A549 (cell line): Measurements from ENCODE around the gene ALDH1B1. TPM values are rescaled to one million over a fixed set of nuclear protein-coding genes. Genes with fewer than 3 reads are reported as not detected.

Experiments
- ATAC-seq, 2 experiments: fragments of 200-7000 bp in 1 of 2; fragments of >200 bp in 1 of 2; cut with Nextera tagmentation in 1 of 2; cut with Tn5 transposase in 1 of 2; 3 replicates each; pipeline versions ENCODE4 v1.8.0 to v1.9.1; 2018 to 2020; ENCODE audit warnings: mild to moderate bottlenecking in 1 of 2, moderate library complexity in 1 of 2
- CTCF ChIA-PET: fragments of 300-600 bp; sonication (Branson Sonifier 250); formaldehyde crosslinking; extraction: SDS; loops from one replicate; lab custom pipeline; 2021; ENCODE audit warnings: antibody characterized with exemption, inconsistent platforms; lab: Yijun Ruan, JAX
- POLR2A ChIA-PET: fragments of 350-600 bp; formaldehyde crosslinking; extraction: SDS; loops from one replicate; lab custom pipeline; 2021; ENCODE audit warnings: antibody characterized with exemption, inconsistent platforms; lab: Yijun Ruan, JAX
- DNase-seq, 2 experiments: peaks; one replicate each; pipeline versions ENCODE4 v3.0.0 to v3.0.0-alpha.2; 2011 to 2016; ENCODE audit warnings: low read depth in 1 of 2, low spot score in 1 of 2
- FAIRE-seq: peaks from 2 replicates; lab custom pipeline; 2011; peaks lifted over from hg19 to GRCh38; lab: Jason Lieb, UNC
- H3K27ac ChIP-seq, 2 experiments: fragments of >200 bp; sonication (Bioruptor Twin); formaldehyde crosslinking; 3 replicates each; pipeline ENCODE4 v1.5.1; 2016 to 2017
- H3K4me1 ChIP-seq: fragments of >200 bp; sonication (Bioruptor Twin); formaldehyde crosslinking; 3 replicates; pipeline ENCODE4 v1.6.1; 2016
- H3K4me2 ChIP-seq: fragments of >200 bp; sonication (Bioruptor Twin); formaldehyde crosslinking; 3 replicates; pipeline ENCODE4 v1.6.1; 2016
- H3K4me3 ChIP-seq: fragments of >200 bp; sonication (Bioruptor Twin); formaldehyde crosslinking; 3 replicates; pipeline ENCODE4 v1.5.1; 2016
- H3K9me3 ChIP-seq: fragments of >200 bp; sonication (Bioruptor Twin); formaldehyde crosslinking; 3 replicates; pipeline ENCODE4 v1.6.1; 2016
- CBX2 ChIP-seq: fragments of 200-600 bp; sonication (generic); IDR thresholded peaks from 2 replicates; pipeline ENCODE4 v1.6.1; 2016; ENCODE audit warnings: low read depth, mild to moderate bottlenecking, borderline replicate concordance
- CEBPB ChIP-seq, 2 experiments: fragments of >200 bp in 1 of 2; sonication (Bioruptor Twin) in 1 of 2; formaldehyde crosslinking in 1 of 2; IDR thresholded peaks; 2 replicates each; pipeline ENCODE4 v1.6.1; 2012 to 2016
- EP300 ChIP-seq, 2 experiments: fragments of >200 bp; sonication (Bioruptor Twin); formaldehyde crosslinking; IDR thresholded peaks; 2 replicates in 1 of 2; 3 replicates in 1 of 2; pipeline ENCODE4 v1.6.1; 2016 to 2017
- GATA3 ChIP-seq: IDR thresholded peaks from 2 replicates; pipeline ENCODE4 v1.6.1; 2012; ENCODE audit warnings: borderline replicate concordance
- JUNB ChIP-seq: fragments of >200 bp; sonication (Bioruptor Twin); formaldehyde crosslinking; IDR thresholded peaks from 2 replicates; pipeline ENCODE4 v1.6.1; 2016
- MAZ ChIP-seq: fragments of 150-350 bp; IDR thresholded peaks from 2 replicates; pipeline ENCODE4 v1.6.1; 2014; ENCODE audit warnings: antibody characterized with exemption, low read depth, low read length, borderline replicate concordance
- NR3C1 ChIP-seq: fragments of >200 bp; sonication (Bioruptor Twin); formaldehyde crosslinking; IDR thresholded peaks from 3 replicates; pipeline ENCODE4 v1.6.1; 2017
- POLR2A ChIP-seq: IDR thresholded peaks from 2 replicates; pipeline ENCODE4 v1.6.1; 2012; ENCODE audit warnings: mild to moderate bottlenecking, low read length
- POLR2AphosphoS2 ChIP-seq: conservative IDR thresholded peaks from 2 replicates; pipeline ENCODE4 v1.6.1; 2012; ENCODE audit warnings: low read length, improper control_type of control experiment, inconsistent platforms
- RAD21 ChIP-seq, 2 experiments: fragments of >200 bp in 1 of 2; sonication (Bioruptor Twin) in 1 of 2; formaldehyde crosslinking in 1 of 2; IDR thresholded peaks in 1 of 2; conservative IDR thresholded peaks in 1 of 2; 2 replicates in 1 of 2; 3 replicates in 1 of 2; pipeline ENCODE4 v1.6.1; 2012 to 2018; ENCODE audit warnings: inconsistent platforms in 1 of 2
- TFCP2L1 ChIP-seq: fragments of 250-450 bp; sonication (Bioruptor Pico); IDR thresholded peaks from 2 replicates; pipeline ENCODE4 v1.5.0; 2021; ENCODE audit warnings: mild to moderate bottlenecking
- ZSCAN20 ChIP-seq: fragments of 250-450 bp; sonication (Bioruptor Pico); IDR thresholded peaks from 2 replicates; pipeline ENCODE4 v1.8.0; 2022; ENCODE audit warnings: mild to moderate bottlenecking, moderate library complexity
- WGBS: methylation state at CpG from one replicate; pipeline ENCODE4 v1.1.6; 2017; ENCODE audit errors: missing lambda C conversion rate; 5-methylcytosine and 5-hydroxymethylcytosine counted together
- polyA plus RNA-seq, 4 experiments: library from polyadenylated mRNA; depleted of rRNA in 3 of 4; stranded (reverse); fragments of >200 nt; fragmentation: RNase III in 1 of 4; extraction: RNeasy Plus Mini Kit Qiagen cat#74134 plus additional on column Dnase treatment in 1 of 4; gene quantifications; 2 replicates in 3 of 4; 3 replicates in 1 of 4; pipeline ENCODE4 v1.2.3, GENCODE V29; 2011 to 2017
- TF ChIP-seq, protein P1 (sequence below): fragments of >200 bp; sonication (Bioruptor Twin); formaldehyde crosslinking; IDR thresholded peaks from 3 replicates; pipeline ENCODE4 v1.6.1; 2016
- TF ChIP-seq, protein P2 (sequence below): IDR thresholded peaks from 2 replicates; pipeline ENCODE4 v1.6.1; 2012
- TF ChIP-seq, protein P3 (sequence below): IDR thresholded peaks from 2 replicates; pipeline ENCODE4 v1.6.1; 2012
- TF ChIP-seq, protein P4 (sequence below): fragments of 250-450 bp; sonication (Bioruptor Pico); IDR thresholded peaks from 2 replicates; pipeline ENCODE4 v1.5.0; 2020; ENCODE audit warnings: low read depth, mild to moderate bottlenecking, moderate library complexity

Gene ALDH1B1
- polyA plus RNA-seq, 2 of the 4 experiments (the other 2 are of a cell fraction): 40.2 to 71.8 TPM

DNA sequence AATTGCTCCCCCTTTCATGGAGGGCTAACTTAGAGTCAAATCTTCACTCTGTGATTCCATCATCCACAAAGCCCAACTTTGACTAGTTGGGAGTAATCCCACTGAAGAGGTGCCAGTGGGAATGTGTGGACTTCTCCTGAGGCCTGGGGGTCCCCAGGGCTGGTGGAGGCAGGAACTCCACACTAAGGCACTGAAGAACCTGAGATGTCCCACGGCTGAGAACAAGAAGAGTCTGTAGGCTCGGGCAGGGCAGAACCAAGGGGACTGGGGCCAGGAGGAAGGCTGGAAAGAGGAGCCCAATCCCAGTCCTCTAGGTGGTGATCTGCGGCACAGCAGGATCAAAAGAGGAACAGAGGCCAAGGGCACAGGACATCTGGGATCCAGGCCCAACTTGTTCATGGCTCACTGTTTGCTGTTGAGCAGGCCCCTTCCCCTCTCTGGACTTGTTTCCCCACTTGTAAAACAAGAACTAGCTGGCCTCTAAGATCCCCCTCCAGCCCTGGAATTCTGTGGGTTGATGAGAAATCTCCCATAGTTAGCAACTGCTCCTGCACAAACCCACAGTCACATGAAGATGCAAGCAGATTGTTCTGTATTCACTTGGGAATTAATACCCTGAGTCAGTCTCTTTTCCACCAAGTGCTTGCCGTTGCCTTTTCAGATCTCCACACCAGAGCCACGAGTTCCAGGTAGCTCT is 32.7 kb upstream of the ALDH1B1 start:
- Histone ChIP-seq H3K4me3 (no peak overlapping the region), H3K9me3 (no peaks in the 10 kb centered on the region), H3K4me1 (0 out of 3 replicates have a peak, but pooled peaks cover 4% of the 10 kb centered on the region), H3K4me2 (no peak overlapping the region), H3K27ac (no peak overlapping the region)
- no peak for FAIRE-seq
- 62% methylated on average over 5 of the region's 5 CpGs for WGBS
- no peak for ATAC-seq
- ChIA-PET CTCF (interaction anchor here (0.7 to 5.0 kb wide), 7 partner anchors 11 to 709 kb away, joined by 3 to 68 read pairs (median 4); partner anchors contain the start of gene FRMPD1), POLR2A (no interaction called here)
- DNase-seq: no peak
- TF ChIP-seq, protein P1, sequence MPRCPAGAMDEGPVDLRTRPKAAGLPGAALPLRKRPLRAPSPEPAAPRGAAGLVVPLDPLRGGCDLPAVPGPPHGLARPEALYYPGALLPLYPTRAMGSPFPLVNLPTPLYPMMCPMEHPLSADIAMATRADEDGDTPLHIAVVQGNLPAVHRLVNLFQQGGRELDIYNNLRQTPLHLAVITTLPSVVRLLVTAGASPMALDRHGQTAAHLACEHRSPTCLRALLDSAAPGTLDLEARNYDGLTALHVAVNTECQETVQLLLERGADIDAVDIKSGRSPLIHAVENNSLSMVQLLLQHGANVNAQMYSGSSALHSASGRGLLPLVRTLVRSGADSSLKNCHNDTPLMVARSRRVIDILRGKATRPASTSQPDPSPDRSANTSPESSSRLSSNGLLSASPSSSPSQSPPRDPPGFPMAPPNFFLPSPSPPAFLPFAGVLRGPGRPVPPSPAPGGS: no peak
- TF ChIP-seq, protein P2, sequence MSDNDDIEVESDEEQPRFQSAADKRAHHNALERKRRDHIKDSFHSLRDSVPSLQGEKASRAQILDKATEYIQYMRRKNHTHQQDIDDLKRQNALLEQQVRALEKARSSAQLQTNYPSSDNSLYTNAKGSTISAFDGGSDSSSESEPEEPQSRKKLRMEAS: no peak
- no peak for TF ChIP-seq EP300 (IDR thresholded peaks at IDR 0.05)

DNA sequence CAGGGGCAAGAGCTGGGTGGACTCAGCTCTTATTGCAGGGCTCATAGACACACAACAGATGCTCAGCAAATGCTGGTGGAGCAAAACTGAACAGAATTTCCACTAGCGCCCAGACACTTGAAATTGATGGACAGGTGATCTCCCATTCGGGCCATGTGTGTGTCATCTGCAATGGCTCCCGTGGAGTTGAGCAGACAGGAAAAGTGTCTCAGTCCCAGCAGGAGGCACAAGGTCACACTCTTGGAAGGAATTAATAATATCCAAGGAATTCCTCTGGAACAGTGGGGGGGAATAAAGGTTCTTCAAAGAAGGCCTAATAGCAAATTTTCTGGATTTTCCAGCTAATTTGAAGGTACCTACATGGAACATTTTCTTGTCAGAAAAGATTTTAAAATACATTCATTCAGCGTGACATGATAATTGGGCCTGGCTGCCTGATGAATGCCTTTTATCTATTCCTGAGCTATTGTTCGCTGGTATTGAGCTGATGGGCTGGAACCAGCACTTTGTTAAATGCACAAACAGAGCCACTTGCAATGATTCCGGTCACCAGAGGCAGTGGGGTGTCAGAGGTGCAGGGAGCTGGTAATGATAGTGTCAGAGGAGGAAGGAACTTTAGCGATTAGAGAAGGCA is 31.5 kb upstream of the ALDH1B1 start:
- FAIRE-seq (no peak), DNase-seq (no peak), ATAC-seq (no peak)
- 76% methylated on average over 7 of the region's 7 CpGs for WGBS
- CTCF ChIA-PET: interaction anchor here (0.6 to 5.0 kb wide), 14 partner anchors 10 to 800 kb away, joined by 3 to 68 read pairs (median 4); no protein-coding TSS in a partner anchor
- H3K4me2 ChIP-seq: no peak overlapping the region
- H3K9me3 ChIP-seq: no peaks in the 10 kb centered on the region
- 0 out of 3 replicates have a peak, but pooled peaks cover 4% of the 10 kb centered on the region for H3K4me1 ChIP-seq
- H3K27ac ChIP-seq: peak overlapping the region in 1 of 2 experiments; percentile 25; a peak in 1 of 6 replicates
- POLR2A ChIA-PET: no interaction called here
- TF ChIP-seq TFCP2L1 (CRISPR knock-in tag) (no peak), JUNB (no peak), POLR2A (no peak), MAZ (no peak), CEBPB (IDR thresholded peaks at IDR 0.05) (no peak), ZSCAN20 (no peak), POLR2AphosphoS2 (no peak), NR3C1 (no peak), RAD21 (conservative IDR thresholded peaks at IDR 0.05 in 1 of 2, IDR thresholded peaks at IDR 0.05 in 1 of 2) (no peak)
- TF ChIP-seq, protein P3, sequence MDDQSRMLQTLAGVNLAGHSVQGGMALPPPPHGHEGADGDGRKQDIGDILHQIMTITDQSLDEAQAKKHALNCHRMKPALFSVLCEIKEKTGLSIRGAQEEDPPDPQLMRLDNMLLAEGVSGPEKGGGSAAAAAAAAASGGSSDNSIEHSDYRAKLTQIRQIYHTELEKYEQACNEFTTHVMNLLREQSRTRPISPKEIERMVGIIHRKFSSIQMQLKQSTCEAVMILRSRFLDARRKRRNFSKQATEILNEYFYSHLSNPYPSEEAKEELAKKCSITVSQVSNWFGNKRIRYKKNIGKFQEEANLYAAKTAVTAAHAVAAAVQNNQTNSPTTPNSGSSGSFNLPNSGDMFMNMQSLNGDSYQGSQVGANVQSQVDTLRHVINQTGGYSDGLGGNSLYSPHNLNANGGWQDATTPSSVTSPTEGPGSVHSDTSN: no peak
- TF ChIP-seq, protein P4, sequence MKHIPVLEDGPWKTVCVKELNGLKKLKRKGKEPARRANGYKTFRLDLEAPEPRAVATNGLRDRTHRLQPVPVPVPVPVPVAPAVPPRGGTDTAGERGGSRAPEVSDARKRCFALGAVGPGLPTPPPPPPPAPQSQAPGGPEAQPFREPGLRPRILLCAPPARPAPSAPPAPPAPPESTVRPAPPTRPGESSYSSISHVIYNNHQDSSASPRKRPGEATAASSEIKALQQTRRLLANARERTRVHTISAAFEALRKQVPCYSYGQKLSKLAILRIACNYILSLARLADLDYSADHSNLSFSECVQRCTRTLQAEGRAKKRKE (CRISPR knock-in tag): no peak
- TF ChIP-seq, all 56 proteins: peak for 0
- no peak overlapping the region for H3K4me3 ChIP-seq

DNA sequence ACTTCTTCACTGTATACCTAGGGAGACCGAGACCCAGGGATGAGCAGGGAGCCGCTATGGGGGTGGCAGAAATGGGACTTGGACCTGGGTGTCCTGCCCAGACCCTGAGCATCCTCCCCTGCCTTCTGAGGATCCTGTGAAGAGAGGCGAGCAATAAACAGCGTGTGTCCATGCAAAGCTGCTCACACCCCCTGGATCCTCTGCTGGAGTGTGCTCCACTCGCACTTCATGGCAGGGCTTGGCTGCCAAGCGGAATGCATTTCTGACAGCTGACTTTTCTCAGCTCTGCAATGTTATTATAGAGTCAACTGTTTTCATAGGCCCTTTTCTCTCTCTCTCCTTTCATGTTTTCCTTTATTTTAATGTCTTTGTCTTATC is 31.0 kb upstream of the ALDH1B1 start:
- Histone ChIP-seq H3K27ac (no peak overlapping the region), H3K4me1 (0 out of 3 replicates have a peak, but pooled peaks cover 4% of the 10 kb centered on the region), H3K9me3 (no peaks in the 10 kb centered on the region), H3K4me2 (no peak overlapping the region), H3K4me3 (no peak overlapping the region)
- ATAC-seq: no peak
- TF ChIP-seq GATA3: no peak
- TF ChIP-seq CBX2: no peak
- POLR2A ChIA-PET: no interaction called here
- no peak for FAIRE-seq
- 92% methylated on average over 6 of the region's 6 CpGs for WGBS
- CTCF ChIA-PET: interaction anchor here (0.7 to 5.0 kb wide), 15 partner anchors 9 to 457 kb away, joined by 3 to 68 read pairs (median 4); no protein-coding TSS in a partner anchor
- DNase-seq: no peak
